ENCODE measurements around the gene HAGH.

GRCh38 chr16:1788095-1788707 lies 38.4 kb downstream of the HAGH start:
- TF ChIP-seq CTCF (IDR thresholded peaks at IDR 0.05; ENCODE audit: low read depth, low read length, poor library complexity, severe bottlenecking) (no peak), EZH2phosphoT487 (IDR thresholded peaks at IDR 0.05; ENCODE audit: borderline replicate concordance, low read length) (no peak)

Data from DOHH2 (cell line).